HL-60 (cell line): ENCODE measurements around the gene GFOD2.

Experiments
- CTCF ChIP-seq: IDR thresholded peaks from one replicate; pipeline ENCODE4 v1.5.1; 2011; ENCODE audit warnings: low read length, control low read depth, inconsistent platforms; ENCODE audit not compliant: insufficient read depth
- GABPA ChIP-seq: IDR thresholded peaks from 2 replicates; pipeline ENCODE4 v1.6.1; 2012; ENCODE audit warnings: low read depth
- REST ChIP-seq: IDR thresholded peaks from 2 replicates; pipeline ENCODE4 v1.6.1; 2012; ENCODE audit warnings: low read depth; ENCODE audit not compliant: insufficient replicate concordance

- TF ChIP-seq CTCF (no peak), GABPA (no peak), REST (no peak)
Measured at GRCh38 chr16:67678354-67679023, 40.6 kb downstream of the GFOD2 start.
